ENCODE measurements around the gene DUT.

Gene DUT

DNA sequence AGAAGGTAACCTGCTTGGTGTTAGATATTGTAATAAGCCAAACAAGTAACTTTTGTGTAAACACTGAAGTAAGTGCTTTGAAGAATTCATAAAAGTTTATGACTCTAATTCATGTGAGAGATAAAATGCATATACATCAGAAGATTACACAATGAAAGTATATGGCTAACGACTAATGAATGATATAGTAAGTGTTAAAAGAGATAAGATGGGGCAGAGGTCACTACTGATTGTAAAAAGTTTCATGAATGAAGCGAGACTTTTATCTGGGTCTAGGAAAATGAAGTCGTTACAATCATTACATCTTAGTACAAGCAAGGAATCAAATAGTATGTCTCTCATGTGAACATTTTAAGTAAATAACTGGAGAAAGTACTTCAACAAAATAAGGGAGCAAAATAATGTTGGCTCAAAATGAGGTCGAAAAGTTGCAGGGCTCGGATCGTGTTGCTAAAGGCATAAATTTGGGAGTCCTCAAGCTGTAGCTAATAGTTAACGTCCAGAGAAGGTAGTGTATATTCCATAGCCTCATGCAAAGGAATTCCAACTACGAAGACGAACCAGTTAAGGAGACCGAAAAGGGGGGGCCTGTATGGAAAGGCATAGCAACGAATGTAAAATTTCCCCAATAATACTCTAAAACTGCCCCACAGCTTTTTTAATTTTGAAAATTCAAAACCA lies 984 bp upstream of the DUT start:
- DNase-seq: no peak

GRCh38 chr15:48331796-48332641 lies 790 bp downstream of the DUT start:
- peak in 1 of 2 experiments; percentile 9 for DNase-seq

DNA sequence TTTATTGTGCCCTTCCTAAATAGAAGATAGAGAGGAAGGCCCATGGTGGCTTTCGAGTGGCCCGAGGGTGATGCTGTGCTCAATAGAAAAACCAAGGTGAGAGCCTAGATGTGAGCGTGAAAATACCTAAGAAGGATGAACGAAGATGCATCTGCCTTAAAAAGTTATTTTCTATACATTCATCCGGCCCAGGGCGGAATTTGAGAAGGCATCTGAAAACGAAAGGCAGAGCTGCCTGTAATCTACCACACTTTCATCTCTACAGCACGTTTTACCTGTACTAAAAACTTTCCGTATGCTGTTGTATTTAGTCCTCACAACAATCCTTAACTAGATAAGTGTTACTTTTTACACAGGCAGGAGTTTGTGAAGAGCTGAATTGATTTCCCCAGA lies 1.4 kb downstream of the DUT start:
- no peak for DNase-seq

DNA sequence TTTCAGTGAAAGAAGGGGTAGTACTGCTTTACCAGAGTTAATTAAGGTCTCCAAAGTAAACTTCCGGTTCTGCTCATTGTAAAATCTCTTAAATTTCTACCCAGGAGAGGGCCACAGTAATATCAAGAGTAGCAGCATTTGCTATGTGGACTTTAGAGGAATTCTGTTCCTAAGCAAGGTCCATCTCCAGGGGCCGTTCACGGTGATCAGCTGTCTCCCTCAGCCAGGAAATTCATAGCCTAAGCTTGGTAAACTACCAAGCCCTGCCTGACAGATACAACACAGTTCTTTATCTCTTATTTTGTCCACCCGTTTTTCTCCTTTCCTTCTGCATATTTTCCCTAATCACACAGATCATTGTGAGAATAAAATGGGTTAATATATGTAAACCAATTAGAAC lies 2.3 kb downstream of the DUT start:
- DNase-seq: no peak

- DNase-seq: no peak
Measured at GRCh38 chr15:48334260-48334659, 3.0 kb downstream of the DUT start.

DNA sequence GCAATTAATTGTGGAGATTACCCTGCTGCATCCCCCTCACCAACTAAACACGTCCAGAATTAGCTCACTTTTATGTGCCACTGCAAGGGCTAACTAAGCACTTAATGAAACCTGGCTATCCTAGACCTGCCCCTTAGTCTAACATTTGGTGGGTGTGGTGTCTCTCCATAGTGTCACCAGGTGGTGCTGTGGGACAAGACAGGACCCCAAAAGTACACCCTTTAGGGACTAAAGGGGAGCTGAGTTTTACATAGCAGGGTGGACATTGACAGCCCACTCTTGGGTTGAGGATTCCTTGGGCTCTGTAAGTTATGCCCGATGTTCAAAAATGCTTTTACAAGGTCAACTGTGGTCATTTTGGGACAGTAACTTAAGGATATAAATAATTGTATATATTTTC lies 5.7 kb downstream of the DUT start:
- DNase-seq: no peak

DNA sequence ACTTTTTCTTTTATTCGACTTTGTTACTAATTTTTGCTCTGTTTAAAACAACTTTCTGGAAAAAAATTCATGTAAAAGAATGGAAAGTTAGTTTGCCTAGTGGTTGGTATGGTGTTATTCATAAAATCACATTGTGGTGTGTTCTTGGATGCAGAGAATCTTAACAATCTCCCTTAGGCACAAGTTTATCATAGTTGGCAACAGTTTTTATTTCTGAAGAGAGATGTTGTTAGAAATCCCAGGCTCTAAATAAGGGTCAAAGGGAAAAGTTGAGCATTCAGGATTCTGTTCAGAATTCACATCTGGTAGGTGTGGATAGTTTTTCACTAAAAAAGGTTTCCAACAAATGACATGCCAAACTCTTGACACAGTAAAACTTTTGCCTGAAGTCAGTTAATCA lies 6.4 kb downstream of the DUT start:
- no peak for DNase-seq

DNA sequence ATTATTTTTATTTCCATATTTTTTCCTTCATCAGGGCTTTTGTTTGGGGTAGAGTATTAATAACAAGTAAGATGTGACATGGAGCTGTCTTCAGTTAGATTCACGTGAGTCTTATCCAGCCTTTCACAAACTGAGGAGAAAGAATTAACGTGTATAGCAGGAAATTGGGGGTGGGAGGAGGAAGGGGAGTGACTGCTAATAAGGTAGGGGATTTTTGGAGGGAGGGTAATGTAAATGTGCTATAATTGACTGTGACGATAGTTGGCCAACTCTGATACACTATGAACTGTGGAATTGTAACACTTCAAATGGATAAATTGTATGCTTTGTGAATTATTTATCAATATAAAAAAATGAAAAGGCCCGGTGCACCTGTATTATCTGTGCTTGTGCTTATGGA lies 8.9 kb downstream of the DUT start:
- no peak for DNase-seq

DNA sequence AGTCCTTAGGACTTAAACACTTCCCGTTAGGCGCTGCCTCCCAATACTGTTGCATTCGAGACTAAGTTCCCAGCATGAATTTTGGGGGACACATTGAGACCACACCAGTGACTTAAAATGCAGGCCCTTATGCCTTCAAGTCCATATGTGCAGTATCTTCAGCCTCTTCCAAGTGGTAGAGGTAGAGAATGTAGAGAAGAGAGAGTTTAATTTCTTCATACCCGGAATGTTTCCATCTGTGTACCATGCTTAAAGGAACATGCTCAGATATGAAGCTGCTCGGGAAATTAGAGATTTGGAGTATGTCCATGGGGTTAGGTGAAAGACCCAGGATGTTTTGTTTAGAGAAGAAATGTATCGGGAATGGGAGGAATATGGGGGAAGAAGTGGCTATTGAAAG lies 12.6 kb downstream of the DUT start:
- no peak for DNase-seq

- no peak for DNase-seq
Measured at GRCh38 chr15:48345516-48345915, 14.3 kb downstream of the DUT start.

DNA sequence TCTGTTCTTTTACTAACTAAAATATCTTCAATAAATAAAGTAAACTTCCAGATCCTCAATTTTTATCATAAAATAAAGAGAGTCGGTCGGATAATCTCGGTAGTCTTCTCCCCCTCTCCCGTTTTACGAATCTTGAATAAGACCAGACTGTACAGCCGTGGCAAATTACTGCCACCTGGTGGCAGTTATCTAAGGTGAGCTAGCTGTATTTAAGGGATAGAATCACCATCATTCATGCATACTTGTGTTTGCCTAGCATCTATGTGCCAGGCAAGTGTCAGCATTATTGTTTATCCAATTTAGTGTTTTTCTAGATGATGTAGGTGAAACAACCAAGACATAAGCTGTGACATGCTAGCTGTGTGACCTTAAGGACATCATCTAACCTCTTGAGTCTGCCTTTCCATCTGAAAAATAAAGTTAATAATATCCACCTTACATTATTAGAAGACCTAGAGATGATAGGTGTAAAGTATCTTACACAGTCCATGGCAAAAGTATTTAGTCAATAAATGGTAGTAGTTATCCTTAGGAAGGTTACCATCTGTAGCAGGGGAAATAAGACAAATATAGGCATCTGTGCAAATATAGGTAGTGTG lies 21.3 kb downstream of the DUT start:
- peak in 1 of 2 experiments; percentile 15 for DNase-seq

DNA sequence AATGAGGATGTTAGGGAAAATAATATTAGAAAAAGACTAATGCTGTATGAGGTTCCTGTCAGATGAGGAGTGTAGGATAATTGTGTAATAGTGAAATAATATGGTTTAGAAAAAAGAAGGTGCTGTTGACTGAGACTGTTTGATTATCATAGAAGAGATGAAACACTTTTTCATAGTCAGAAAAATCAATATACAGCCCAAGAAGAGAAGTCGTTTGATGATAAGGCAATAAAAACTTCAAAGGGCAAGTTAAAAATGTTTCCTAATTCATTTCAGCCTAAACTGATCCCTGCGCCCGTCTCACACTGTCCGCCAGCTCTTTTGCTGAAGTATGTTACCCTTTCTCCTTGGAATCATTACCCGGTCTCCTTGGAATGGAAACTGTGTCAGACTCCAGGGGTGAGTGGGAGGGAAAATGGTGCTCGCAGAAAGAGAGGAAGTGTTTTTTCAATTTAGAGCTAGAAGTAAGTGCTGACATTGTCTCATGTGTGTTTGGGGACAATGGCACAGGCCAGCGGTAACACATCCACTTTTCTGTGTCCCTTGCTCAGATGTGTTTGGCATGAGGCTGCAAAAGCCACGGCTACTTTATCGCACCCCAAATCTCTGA lies 23.6 kb downstream of the DUT start:
- no peak for DNase-seq

DNA sequence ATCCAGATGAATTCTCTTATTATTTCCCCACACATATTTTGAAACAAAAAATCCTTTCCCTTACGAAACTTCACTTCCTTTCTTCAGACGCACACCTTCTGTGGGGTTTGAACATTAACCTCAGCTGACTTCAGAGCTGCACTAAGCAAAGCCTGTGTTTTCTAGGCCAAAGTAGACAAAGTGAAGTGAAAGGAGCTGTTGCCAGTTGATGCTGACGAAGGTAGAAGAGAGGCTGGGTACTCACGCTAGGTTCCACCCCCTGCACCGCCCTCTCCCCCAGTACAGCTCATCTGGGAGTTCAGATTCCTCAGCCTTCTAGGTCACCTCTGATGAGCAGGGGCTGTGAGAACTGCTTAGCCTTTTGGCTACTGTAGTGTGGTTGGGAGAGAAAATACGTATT lies 24.1 kb downstream of the DUT start:
- DNase-seq: no peak

DNA sequence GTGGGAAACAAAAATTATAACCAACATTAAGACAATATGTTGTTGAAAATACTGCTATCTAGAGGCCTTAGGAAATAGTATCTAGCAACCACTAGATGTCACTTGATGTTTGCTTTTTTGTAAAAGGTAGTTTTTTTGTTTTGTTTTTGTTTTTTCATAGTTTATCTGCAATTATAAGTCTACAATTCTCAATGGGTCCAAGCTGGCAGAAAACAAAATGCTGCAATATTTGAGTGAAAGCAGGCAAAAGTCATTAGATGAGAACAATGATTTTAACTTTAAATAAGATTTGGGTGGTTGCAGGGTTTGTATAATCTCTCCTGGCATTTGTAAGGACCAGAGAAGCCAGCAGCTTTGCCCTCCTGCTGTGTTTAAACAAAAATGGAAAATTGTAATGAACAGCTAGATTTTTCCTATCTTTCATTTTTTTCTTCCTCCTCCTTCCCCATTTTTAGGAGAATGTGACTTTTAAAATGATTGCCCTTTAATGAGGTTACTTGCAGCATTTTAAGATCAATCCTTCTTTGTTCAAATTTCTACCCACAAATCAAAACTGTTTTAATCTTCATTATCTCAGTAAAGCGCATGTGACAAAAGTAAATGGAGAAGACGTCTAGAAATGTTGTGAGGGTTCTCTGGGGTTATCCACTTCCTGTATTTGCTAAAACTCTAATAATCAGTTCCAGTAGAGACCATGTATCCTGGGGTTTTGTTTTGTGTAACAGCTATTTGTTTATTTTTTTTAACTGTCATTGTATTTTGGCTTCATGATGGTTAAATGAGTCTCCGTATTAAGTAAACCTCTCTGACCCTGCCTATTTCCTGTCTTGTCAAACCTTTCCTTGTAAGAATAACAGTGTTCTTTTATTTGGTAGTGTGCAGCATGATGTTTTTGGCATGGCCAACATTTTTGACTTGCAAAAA lies 27.3 kb downstream of the DUT start:
- no peak for DNase-seq

DNA sequence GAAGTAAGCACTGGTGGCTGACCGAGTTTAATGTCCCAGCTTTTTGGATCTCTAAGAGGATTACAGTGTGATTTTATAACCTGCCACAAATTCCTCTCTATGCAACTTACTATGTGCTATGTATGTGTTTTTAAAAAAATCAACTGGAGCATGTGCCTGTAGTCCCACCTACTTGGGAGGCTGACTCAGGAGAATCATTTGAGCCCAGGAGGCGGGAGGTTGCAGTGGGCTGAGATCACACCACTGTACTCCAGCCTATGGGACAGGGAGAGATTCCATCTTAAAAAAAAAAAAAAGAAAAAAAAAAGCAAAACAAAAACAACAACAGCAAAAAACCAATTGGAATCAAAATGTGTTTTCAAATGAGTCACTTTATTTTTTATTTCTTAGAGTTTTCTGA lies 29.6 kb downstream of the DUT start:
- DNase-seq: no peak

DNA sequence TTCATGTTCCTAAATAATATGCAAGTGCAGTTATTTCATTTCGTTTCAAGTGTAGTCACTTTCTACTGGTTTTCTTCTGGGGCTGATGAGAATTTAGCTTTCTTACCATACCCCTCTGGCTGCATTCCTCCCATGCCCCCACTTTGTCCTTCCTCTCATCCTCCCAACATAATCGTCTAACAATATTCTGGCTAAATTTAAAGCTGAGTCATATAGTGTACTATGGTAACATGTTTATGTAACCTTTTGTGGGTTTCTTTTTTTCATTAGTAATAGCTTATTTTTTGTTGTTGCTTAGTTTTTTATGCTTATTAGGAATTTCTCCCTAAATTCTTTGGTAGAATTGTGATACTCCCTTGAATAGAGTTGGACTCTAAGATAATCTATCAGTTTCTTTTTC lies 30.5 kb downstream of the DUT start:
- DNase-seq: no peak

- DNase-seq: no peak
Measured at GRCh38 chr15:48363474-48363873, 32.2 kb downstream of the DUT start.

- DNase-seq: no peak
Measured at GRCh38 chr15:48365575-48365974, 34.3 kb downstream of the DUT start.

DNA sequence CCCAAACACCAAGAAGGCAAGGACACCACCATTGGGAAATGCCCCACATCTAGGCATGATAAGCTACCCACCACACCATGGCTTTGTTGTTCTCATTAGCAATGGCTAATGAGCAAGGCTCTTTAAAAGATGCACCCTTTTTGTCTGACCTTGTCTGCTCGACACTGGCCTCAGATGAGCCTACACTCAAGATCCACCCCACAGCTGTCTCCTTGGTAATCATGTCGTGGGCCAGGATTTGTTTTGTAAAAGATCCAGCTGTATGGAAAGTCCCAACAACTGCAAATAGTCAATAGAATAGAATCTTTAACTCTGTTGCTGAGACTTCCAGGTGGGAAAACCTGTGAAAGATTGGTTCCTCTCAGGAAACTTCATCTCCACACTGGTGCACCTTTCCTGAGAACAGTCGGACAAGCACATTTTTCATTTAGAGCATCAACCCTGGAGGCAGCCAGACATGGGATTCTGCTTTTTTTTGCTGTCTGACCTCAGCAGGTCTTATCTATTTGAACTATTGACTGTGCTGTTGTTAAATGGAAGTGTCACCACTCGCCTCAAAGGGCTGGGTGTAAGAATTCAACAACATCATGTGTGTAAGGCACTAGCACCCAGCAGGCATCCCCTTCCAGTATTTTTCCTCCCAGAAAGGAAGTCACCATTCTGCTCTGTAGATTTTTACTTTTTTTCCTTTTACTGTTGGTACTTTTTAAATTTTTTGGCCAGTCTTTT lies 35.5 kb downstream of the DUT start:
- DNase-seq: no peak

- DNase-seq: no peak
Measured at GRCh38 chr15:48367483-48367882, 36.3 kb downstream of the DUT start.

DNA sequence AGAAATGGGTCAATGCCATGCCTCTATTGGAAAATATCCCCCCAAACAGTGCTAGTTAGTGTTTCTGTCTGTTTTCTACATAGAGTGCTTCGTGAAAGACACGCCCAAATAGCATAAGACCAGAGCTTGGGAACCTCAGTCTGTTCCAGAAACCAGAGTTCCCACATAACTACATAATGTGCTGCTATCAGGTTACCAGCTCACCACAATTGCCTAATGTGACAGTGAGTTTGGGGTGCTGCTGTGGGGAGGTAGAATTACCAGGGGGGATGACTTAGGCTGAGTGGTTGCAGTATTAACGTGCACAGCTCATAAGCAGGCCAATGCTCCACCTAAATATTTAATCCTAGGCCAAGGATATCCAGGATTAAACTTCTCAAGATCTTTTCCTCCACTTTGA lies 39.2 kb downstream of the DUT start:
- no peak for DNase-seq

DNA sequence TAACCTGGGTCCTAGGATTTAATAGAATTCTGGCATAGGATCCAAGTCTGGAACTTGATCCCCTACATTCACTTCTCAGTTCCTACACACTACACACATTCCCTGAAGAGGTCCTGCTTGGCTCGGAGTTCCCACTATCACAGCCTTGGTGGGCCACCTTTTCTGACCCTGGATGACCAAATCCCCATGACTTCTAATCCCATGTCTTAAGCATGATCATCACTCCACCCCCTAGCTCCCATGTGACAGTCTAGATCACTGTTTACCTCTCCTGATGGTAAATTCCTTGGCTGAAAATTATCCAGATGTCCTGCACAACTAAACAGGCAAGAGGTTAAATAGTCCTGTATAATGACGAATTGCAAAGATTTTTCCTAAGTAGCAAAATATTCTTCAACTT lies 40.3 kb downstream of the DUT start:
- DNase-seq: no peak
